CD4-positive, CD25-positive, alpha-beta regulatory T cell (primary cell): Measurements from ENCODE around the gene TDRD7. TPM values are rescaled to one million over a fixed set of nuclear protein-coding genes. Genes with fewer than 3 reads are reported as not detected.

Experiments
- ATAC-seq, 2 donors: fragments of 150-1000 bp; cut with Tn5 transposase; one replicate each; pipeline ENCODE4 v1.10.0; 2021; ENCODE audit warnings: low read depth in 2 of 2, moderate number of reproducible peaks in 2 of 2, moderate library complexity in 1 of 2
- DNase-seq, 3 donors: peaks; one replicate each; pipeline versions ENCODE4 v3.0.0 to v3.0.0-alpha.2; 2012 to 2022; ENCODE audit warnings: mixed read lengths in 1 of 3
- H3K27ac ChIP-seq: one replicate; pipeline ENCODE4 v1.7.0; 2013; ENCODE audit warnings: mild to moderate bottlenecking, low read length; ENCODE audit not compliant: insufficient read depth, poor library complexity, severe bottlenecking
- H3K27me3 ChIP-seq: one replicate; pipeline ENCODE4 v1.7.0; 2013; ENCODE audit warnings: low read length; ENCODE audit not compliant: control insufficient read depth, insufficient read depth
- H3K36me3 ChIP-seq: one replicate; pipeline ENCODE4 v1.7.0; 2013; ENCODE audit warnings: mild to moderate bottlenecking, low read length, moderate library complexity; ENCODE audit not compliant: control insufficient read depth, insufficient read depth
- H3K4me1 ChIP-seq: 2 replicates; pipeline ENCODE4 v1.7.0; 2013; ENCODE audit warnings: mild to moderate bottlenecking, low read length; ENCODE audit not compliant: insufficient read depth, control insufficient read depth, poor library complexity, severe bottlenecking
- H3K4me3 ChIP-seq: one replicate; pipeline ENCODE4 v1.7.0; 2013; ENCODE audit warnings: low read depth, mild to moderate bottlenecking, low read length, moderate library complexity
- H3K9me3 ChIP-seq, 2 experiments: 1 replicate in 1 of 2; 2 replicates in 1 of 2; pipeline ENCODE4 v1.7.0; 2013; ENCODE audit warnings: low read length in 2 of 2, mild to moderate bottlenecking in 1 of 2, moderate library complexity in 1 of 2; ENCODE audit not compliant: control insufficient read depth in 2 of 2
- H3K27ac Mint-ChIP-seq, 3 donors: one replicate each; pipeline ENCODE4 v1.8.0; 2020 to 2022; ENCODE audit warnings: mild to moderate bottlenecking in 3 of 3, mixed read lengths in 3 of 3, moderate library complexity in 2 of 3
- H3K27me3 Mint-ChIP-seq: one replicate; pipeline ENCODE4 v1.8.0; 2022; ENCODE audit warnings: mild to moderate bottlenecking, mixed read lengths
- H3K36me3 Mint-ChIP-seq: one replicate; pipeline ENCODE4 v1.8.0; 2020; ENCODE audit warnings: mixed read lengths
- H3K4me1 Mint-ChIP-seq, 4 donors: one replicate each; pipeline ENCODE4 v1.8.0; 2020 to 2022; ENCODE audit warnings: mixed read lengths in 4 of 4, mild to moderate bottlenecking in 1 of 4
- H3K4me3 Mint-ChIP-seq, 4 donors: one replicate each; pipeline ENCODE4 v1.8.0; 2020 to 2022; ENCODE audit warnings: mild to moderate bottlenecking in 4 of 4, mixed read lengths in 4 of 4, moderate library complexity in 3 of 4
- H3K9me3 Mint-ChIP-seq, 7 donors: one replicate each; pipeline ENCODE4 v1.8.0; 2020 to 2022; ENCODE audit warnings: mixed read lengths in 7 of 7, mild to moderate bottlenecking in 3 of 7, moderate library complexity in 2 of 7
- polyA plus RNA-seq, 4 donors: library from polyadenylated mRNA; unstranded; fragments of 300-500 nt; fragmentation: Illumina TruSeq; gene quantifications; one replicate each; pipeline ENCODE4 v1.2.3, GENCODE V29; 2021
- total RNA-seq: library from RNA; stranded (reverse); gene quantifications from one replicate; pipeline ENCODE4 v1.2.3, GENCODE V29; 2022

Gene TDRD7
- total and polyA plus RNA-seq, 5 donors from 2014 or later, result 5.1 to 10.3 (median 8.1) TPM

DNA sequence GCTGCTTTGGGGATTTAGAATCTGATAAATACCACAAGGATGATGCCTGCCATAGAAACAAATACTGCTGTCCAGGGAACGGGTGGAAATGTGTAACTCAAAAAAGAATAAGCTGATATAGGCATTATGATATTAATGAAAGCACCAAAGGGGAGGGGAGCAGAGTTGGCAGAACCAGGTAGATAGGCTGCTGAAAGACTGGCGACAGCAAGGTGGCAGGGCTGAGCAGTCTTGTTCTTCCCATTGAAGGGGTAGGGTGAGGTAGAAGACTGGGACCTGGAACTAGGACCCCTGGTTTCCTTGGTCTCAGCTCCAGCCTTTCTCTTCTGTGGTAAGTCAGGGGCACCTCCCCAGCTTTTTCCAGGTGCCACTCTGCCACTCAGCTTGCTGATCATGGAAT is 58.2 kb downstream of the TDRD7 start:
- H3K4me3 Mint-ChIP-seq, result no peak overlapping the region
- peaks cover 0 to 8% (median 3%) of the 10 kb centered on the region in 4 donors for H3K4me1 Mint-ChIP-seq
- DNase-seq, result peak in 1 of 3 donors; percentile 5
- no peak overlapping the region for H3K27ac Mint-ChIP-seq
- ATAC-seq, result no peak
- Histone ChIP-seq H3K36me3 (peaks cover 47% of the 10 kb centered on the region), H3K4me1 (no peaks in the 10 kb centered on the region), H3K4me3 (no peak overlapping the region), H3K9me3 (no peaks in the 10 kb centered on the region), H3K27ac (no peak overlapping the region), H3K27me3 (no peaks in the 10 kb centered on the region)
- H3K9me3 Mint-ChIP-seq, result no peaks in the 10 kb centered on the region
- no peaks in the 10 kb centered on the region for H3K27me3 Mint-ChIP-seq
- H3K36me3 Mint-ChIP-seq, result peaks cover 53% of the 10 kb centered on the region

DNA sequence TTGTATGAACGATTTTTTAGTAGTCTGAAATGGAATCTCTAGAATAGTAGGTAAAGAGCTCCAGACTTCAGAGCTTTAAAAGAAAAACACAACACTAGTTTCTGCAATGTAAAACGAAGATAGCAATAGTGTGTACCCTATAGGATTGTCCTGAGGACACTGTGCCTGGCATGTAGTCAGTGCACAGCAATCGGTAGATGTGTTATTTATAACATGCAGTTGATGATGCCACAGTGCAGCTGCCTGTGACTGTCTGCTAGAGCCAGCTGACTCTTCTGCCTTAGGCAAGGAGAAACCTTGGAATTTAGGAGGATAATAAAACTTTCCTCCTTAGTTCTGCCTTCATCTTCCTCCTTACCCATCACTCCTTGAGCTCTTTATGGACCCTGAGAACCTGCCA is 61.8 kb downstream of the TDRD7 start:
- H3K4me3 Mint-ChIP-seq, result no peak overlapping the region
- peaks cover 42% of the 10 kb centered on the region for H3K36me3 Mint-ChIP-seq
- H3K27ac Mint-ChIP-seq, result no peak overlapping the region
- no peaks in the 10 kb centered on the region for H3K9me3 Mint-ChIP-seq
- DNase-seq (no peak), ATAC-seq (no peak)
- H3K4me1 Mint-ChIP-seq, result peaks cover 0 to 6% (median 0%) of the 10 kb centered on the region in 4 donors
- Histone ChIP-seq H3K27ac (no peak overlapping the region), H3K36me3 (peaks cover 28% of the 10 kb centered on the region), H3K9me3 (no peaks in the 10 kb centered on the region), H3K4me1 (no peaks in the 10 kb centered on the region), H3K4me3 (no peak overlapping the region), H3K27me3 (no peaks in the 10 kb centered on the region)
- H3K27me3 Mint-ChIP-seq, result no peaks in the 10 kb centered on the region

DNA sequence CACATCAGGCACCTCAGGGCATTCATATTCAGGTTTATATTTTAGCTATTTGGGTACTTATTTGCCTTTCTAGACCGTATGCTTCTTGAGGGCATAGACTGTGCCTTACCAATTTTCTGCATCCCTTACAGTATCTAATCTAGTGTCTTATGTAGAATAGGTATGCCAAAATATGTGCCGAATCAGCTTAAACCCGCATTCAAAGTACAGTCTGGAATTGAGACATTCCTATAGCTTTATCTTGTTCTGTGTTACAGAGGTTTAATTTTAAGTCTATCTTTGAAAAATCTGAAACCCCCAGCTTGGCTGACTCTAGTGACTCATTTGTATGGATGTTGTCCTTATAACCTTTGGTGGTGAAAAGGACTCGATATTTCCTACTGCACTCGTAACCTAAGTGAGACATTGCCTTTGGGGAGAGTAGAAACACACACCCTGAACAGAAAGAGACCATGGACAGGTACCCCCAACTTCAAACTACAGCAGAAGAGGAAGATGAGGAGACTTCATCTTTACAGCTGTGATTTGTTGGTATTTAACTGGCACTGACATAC is 62.6 kb downstream of the TDRD7 start:
- Mint-ChIP-seq H3K27ac (no peak overlapping the region), H3K27me3 (no peaks in the 10 kb centered on the region), H3K4me3 (no peak overlapping the region), H3K9me3 (no peaks in the 10 kb centered on the region), H3K36me3 (peaks cover 48% of the 10 kb centered on the region), H3K4me1 (peaks cover 0 to 6% (median 0%) of the 10 kb centered on the region in 4 donors)
- Histone ChIP-seq H3K4me3 (no peak overlapping the region), H3K27me3 (no peaks in the 10 kb centered on the region), H3K27ac (no peak overlapping the region), H3K4me1 (no peaks in the 10 kb centered on the region), H3K36me3 (peaks cover 32% of the 10 kb centered on the region), H3K9me3 (no peaks in the 10 kb centered on the region)
- ATAC-seq (no peak), DNase-seq (no peak)

DNA sequence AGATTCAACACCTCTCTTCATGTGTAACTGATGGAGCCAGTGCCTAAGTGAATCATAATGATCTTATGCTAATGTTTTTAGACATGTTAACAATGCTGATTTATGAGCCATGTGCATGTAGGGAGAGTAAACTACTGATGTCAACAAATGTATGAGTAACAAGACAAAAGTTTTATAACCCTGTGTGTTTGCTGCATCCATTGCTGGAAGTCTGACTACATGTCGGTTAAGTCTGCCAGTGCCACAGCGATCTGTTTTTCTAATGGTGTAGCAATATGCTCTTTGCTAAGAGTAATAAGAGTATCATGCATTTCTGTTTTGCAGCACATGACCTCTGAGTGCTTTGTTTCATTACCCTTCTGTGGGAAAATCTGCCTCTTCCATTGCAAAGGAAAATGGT is 63.2 kb downstream of the TDRD7 start:
- Histone ChIP-seq H3K9me3 (no peaks in the 10 kb centered on the region), H3K27ac (no peak overlapping the region), H3K4me3 (no peak overlapping the region), H3K4me1 (no peaks in the 10 kb centered on the region), H3K27me3 (no peaks in the 10 kb centered on the region), H3K36me3 (peaks cover 32% of the 10 kb centered on the region)
- Mint-ChIP-seq H3K9me3 (no peaks in the 10 kb centered on the region), H3K4me3 (no peak overlapping the region), H3K27ac (no peak overlapping the region), H3K27me3 (no peaks in the 10 kb centered on the region), H3K4me1 (peaks cover 0 to 6% (median 0%) of the 10 kb centered on the region in 4 donors), H3K36me3 (peaks cover 48% of the 10 kb centered on the region)
- ATAC-seq (no peak), DNase-seq (no peak)

DNA sequence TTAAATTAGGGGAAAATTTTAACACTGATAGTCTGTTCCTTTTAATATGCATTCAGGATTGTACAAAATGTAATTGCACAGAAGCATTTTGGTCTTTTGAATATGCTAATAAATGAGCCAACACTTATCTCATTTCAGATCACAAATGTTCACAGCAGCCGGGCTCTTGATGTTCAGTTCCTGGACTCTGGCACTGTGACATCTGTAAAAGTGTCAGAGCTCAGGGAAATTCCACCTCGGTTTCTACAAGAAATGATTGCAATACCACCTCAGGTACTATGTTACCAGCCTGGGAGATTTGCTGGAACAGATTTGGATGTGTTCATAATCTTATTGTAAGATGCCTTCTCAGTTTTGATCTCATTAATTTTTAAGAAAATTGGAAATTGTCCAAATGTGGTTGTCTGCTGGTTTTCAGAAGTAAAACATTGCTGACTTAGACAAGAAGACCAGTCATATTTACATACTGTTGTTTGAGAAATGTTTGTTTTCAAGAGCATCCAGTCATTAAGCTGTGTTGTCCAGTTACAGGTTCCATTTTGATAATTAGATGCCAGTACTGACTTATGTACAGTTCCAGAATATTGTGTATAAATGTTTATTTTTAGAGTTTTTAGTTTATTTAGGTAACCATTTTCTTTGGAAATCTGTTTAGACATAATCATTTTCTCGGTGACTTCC is 66.5 kb downstream of the TDRD7 start:
- Histone ChIP-seq H3K4me1 (no peaks in the 10 kb centered on the region), H3K9me3 (no peaks in the 10 kb centered on the region), H3K27ac (no peak overlapping the region), H3K36me3 (peaks cover 45% of the 10 kb centered on the region), H3K4me3 (no peak overlapping the region), H3K27me3 (no peaks in the 10 kb centered on the region)
- H3K27me3 Mint-ChIP-seq, result no peaks in the 10 kb centered on the region
- H3K27ac Mint-ChIP-seq, result no peak overlapping the region
- peaks cover 0 to 10% (median 0%) of the 10 kb centered on the region in 7 donors for H3K9me3 Mint-ChIP-seq
- H3K4me1 Mint-ChIP-seq, result peaks cover 0 to 2% (median 0%) of the 10 kb centered on the region in 4 donors
- ATAC-seq, result no peak
- no peak overlapping the region for H3K4me3 Mint-ChIP-seq
- DNase-seq, result no peak
- H3K36me3 Mint-ChIP-seq, result peaks cover 60% of the 10 kb centered on the region

DNA sequence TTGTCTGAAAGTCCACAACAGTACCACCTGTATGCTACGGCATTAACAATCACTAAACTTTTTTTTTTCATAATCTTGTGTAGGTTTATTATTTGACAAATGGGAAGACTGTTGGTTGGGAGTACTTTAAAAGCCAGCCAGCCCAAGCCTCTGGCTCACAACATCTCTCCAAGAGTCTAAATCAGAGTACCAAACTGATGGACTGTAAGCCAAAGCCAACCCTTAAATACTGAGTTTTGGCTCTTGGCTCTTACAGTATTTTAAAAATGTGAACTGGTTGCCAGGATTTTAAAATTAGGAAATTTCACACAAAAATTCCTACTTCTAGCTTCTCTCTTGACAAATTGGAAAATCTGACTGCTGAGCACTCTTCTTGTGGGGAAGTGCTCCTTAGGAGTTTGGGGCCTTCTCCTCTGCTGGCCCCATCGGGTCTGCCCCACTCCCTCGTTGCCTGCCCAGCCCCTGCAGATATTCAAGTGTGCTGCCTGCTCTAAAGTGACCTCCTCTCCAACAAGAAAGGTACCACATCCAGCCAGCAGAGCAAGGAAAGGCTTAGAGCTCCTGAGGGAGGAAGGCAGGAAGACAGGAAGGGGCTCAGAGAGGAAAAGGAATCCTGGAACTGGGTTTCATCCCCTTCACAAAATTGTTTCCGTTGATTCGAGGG is 67.7 kb downstream of the TDRD7 start:
- ATAC-seq (no peak), DNase-seq (no peak)
- H3K4me3 Mint-ChIP-seq, result no peak overlapping the region
- no peaks in the 10 kb centered on the region for H3K27me3 Mint-ChIP-seq
- H3K27ac Mint-ChIP-seq, result no peak overlapping the region
- H3K4me3 ChIP-seq, result no peak overlapping the region
- peaks cover 0 to 10% (median 0%) of the 10 kb centered on the region in 7 donors for H3K9me3 Mint-ChIP-seq
- H3K4me1 Mint-ChIP-seq, result peaks cover 0 to 2% (median 0%) of the 10 kb centered on the region in 4 donors
- peaks cover 54% of the 10 kb centered on the region for H3K36me3 Mint-ChIP-seq
- H3K36me3 ChIP-seq, result peaks cover 43% of the 10 kb centered on the region
- H3K4me1 ChIP-seq, result no peaks in the 10 kb centered on the region
- H3K27ac ChIP-seq, result no peak overlapping the region
- no peaks in the 10 kb centered on the region for H3K9me3 ChIP-seq
- H3K27me3 ChIP-seq, result no peaks in the 10 kb centered on the region

DNA sequence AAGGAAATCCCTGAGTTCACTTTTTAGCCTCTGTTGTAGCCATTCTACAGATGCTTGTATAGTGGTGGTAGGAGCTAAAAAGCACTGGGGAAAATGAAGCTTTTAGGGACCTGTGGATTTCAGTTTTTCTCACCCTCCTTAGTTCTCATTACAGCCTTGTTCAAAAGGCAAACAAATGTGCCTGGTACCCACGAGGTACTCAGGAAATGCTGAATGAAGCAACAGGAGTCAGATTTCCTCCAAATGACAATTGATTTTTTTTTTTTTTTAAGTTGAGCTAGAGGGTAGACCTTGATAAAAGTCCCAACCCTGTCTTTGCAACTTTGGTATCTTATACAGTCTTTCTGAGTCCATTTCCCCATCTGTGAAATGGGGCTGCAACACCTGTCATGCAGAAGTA is 68.3 kb downstream of the TDRD7 start:
- Histone ChIP-seq H3K36me3 (peaks cover 45% of the 10 kb centered on the region), H3K27me3 (no peaks in the 10 kb centered on the region), H3K4me1 (no peaks in the 10 kb centered on the region), H3K27ac (no peak overlapping the region), H3K9me3 (no peaks in the 10 kb centered on the region), H3K4me3 (no peak overlapping the region)
- Mint-ChIP-seq H3K9me3 (peaks cover 0 to 10% (median 0%) of the 10 kb centered on the region in 7 donors), H3K27me3 (no peaks in the 10 kb centered on the region), H3K36me3 (peaks cover 49% of the 10 kb centered on the region), H3K4me1 (peaks cover 0 to 2% (median 0%) of the 10 kb centered on the region in 4 donors), H3K4me3 (no peak overlapping the region), H3K27ac (no peak overlapping the region)
- ATAC-seq, result no peak
- no peak for DNase-seq
